Activated T-helper 2 cell treated with anti-CD3 and anti-CD28 coated beads, Interferon-gamma antibody, Interleukin-2, Interleukin-4, amounts not matched to agents 10 μg/mL and 5 μg/mL and 100 μg/mL, durations not matched to agents 14 hours and 24 hours and 36 hours (primary cell): Measurements from ENCODE around the gene ABCA1. TPM values are rescaled to one million over a fixed set of nuclear protein-coding genes. Genes with fewer than 3 reads are reported as not detected.
"Not testable (repeated sequence)": the region's sequence is repeated elsewhere in the genome, so short reads cannot be mapped to it uniquely, and the experiment has no call there.

Experiments used
- DNase-seq: peaks from one replicate; pipeline ENCODE4 v3.0.0; 2021; ENCODE audit warnings: low spot score
- H3K27ac Mint-ChIP-seq: one replicate; pipeline ENCODE4 v1.8.0; 2021; ENCODE audit warnings: mixed read lengths
- H3K27me3 Mint-ChIP-seq: one replicate; pipeline ENCODE4 v1.8.0; 2021; ENCODE audit warnings: low read depth, mixed read lengths
- H3K36me3 Mint-ChIP-seq: one replicate; pipeline ENCODE4 v1.8.0; 2021; ENCODE audit warnings: low read depth, mixed read lengths
- H3K4me1 Mint-ChIP-seq: one replicate; pipeline ENCODE4 v1.8.0; 2021; ENCODE audit warnings: low read depth, mixed read lengths
- H3K4me3 Mint-ChIP-seq: one replicate; pipeline ENCODE4 v1.8.0; 2021; ENCODE audit warnings: low read depth, mild to moderate bottlenecking, moderate library complexity, mixed read lengths
- H3K9me3 Mint-ChIP-seq: one replicate; pipeline ENCODE4 v1.8.0; 2021; ENCODE audit warnings: mixed read lengths
- intact Hi-C: fragments of 100-400 bp; cut with micrococcal nuclease; formaldehyde crosslinking; loops from one replicate; pipeline ENCODE4 v1.15.1; 2023
- total RNA-seq: library from RNA; stranded (reverse); gene quantifications from 2 replicates; pipeline ENCODE4 v1.2.3, GENCODE V29; 2022

ABCA1 gene
- total RNA-seq, 1 donor from 2014 or later, result 0.14 TPM

GRCh38 chr9:104912606-104913005, 15.3 kb downstream of the ABCA1 start:
- H3K27ac Mint-ChIP-seq, result no peak overlapping the region
- H3K9me3 Mint-ChIP-seq, result no peaks in the 10 kb centered on the region
- H3K27me3 Mint-ChIP-seq, result peaks cover 31% of the 10 kb centered on the region
- no peak for DNase-seq
- intact Hi-C loops, result no loop called here
- no peaks in the 10 kb centered on the region for H3K4me1 Mint-ChIP-seq
- no peak overlapping the region for H3K4me3 Mint-ChIP-seq
- H3K36me3 Mint-ChIP-seq, result no peaks in the 10 kb centered on the region

DNA sequence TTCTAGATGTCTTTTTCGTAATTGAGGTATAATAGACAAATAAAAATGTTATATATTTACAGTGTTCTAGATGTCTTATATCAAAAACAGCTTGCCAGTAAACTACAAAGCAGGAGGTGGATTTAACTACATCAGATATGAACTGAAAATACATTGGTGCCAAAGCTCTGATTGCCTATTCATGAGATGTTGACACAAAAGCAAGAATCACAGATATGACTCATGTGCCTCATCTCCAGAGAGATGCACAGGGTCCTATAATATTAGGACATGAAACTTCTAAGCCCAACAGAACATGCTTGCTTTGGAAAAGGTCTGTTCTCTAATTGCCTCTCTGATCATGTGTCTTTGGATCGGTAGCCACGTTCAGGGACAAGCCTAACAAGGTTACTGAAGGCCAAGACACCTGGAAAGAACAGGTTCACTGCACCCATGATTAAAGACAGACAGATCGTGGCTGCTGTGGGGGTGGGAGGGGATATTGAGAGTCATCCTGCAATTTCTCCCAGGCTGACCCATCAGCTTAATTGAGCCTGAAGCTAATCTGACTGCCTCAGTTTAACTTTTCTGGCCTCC, 16.8 kb downstream of the ABCA1 start:
- Mint-ChIP-seq H3K27ac (no peak overlapping the region), H3K27me3 (peaks cover 34% of the 10 kb centered on the region), H3K4me3 (no peak overlapping the region), H3K4me1 (no peaks in the 10 kb centered on the region), H3K9me3 (no peaks in the 10 kb centered on the region), H3K36me3 (no peaks in the 10 kb centered on the region)
- DNase-seq, result no peak
- intact Hi-C loops, result no loop called here

DNA sequence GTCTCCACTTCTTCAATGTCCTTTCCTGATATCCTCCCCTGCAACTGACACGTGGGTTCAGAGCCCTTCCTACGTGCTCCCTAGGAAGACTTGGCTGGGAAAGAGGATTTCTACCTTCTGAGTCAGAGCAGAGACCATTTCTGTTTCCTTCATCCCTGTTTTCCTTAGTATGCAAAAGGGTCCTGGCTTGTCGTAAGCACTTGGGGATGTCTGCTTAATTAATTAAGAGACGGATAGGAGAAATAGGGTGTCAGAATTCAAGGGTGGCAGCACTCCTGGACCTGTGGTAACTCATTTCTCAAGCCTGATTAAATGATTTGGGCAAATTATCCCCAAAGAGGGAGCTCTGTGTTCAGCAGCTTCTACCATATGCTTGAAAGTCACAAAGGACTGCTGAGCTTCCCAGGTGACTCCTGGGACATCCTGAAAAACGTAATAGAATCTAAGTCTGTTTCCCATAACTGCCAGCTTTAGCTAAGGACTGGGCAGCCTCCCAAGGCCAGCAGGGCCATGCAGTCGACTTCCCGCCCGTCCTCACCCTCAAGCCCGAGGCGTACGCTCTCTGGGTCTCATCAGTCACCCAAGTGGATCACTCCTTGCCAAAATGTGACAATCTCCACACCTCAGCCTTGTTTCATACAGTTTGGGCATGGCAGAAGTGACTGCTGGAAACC, 20.5 kb downstream of the ABCA1 start:
- Mint-ChIP-seq H3K4me3 (no peak overlapping the region), H3K27me3 (peaks cover 16% of the 10 kb centered on the region), H3K36me3 (no peaks in the 10 kb centered on the region), H3K9me3 (no peaks in the 10 kb centered on the region), H3K27ac (no peak overlapping the region), H3K4me1 (no peaks in the 10 kb centered on the region)
- no peak for DNase-seq
- intact Hi-C loops, result no loop called here

DNA sequence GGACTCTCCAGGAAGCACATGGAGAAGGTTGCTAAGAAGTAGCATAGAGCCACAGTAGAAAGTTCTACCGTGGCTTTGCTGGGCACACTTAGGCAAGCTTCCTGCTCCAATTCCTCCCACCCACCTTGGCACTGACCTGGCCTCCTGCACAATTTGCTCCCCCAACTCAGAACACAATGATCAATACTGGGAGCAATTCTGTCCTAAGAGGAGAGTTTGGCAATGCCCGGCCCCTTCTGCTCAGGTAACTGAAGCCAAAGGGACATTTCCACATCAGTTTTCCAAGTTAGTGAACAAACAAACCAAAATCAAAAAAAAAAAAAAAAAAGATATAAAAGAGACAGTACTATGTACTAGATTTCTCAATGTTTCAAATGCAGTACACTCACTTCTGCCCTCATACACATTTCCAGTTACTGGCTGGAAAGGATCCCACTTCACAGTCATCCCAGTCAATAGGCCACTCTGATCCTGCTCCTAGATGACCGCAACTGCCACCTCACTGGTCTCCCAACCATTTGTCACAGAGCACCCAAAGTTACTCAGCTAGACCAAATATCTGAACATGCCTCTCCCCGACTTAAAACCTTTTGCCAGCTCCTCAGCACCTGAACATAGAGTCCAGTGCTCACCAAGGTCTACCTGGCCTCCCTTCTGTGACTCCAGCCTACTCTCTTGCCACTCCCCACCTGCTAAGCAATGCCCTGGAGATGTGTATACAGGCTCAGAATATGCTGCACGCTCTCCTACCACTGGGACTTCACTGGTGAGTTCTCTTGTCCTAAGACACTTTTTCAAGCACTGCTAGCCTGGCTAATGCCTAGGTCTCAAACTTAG, 21.3 kb downstream of the ABCA1 start:
- Mint-ChIP-seq H3K36me3 (no peaks in the 10 kb centered on the region), H3K4me3 (no peak overlapping the region), H3K4me1 (no peaks in the 10 kb centered on the region), H3K9me3 (no peaks in the 10 kb centered on the region), H3K27ac (no peak overlapping the region), H3K27me3 (peaks cover 10% of the 10 kb centered on the region)
- intact Hi-C loops, result no loop called here
- DNase-seq, result no peak

- peaks cover 10% of the 10 kb centered on the region for H3K27me3 Mint-ChIP-seq
- no peak overlapping the region for H3K4me3 Mint-ChIP-seq
Measured at GRCh38 chr9:104905931-104906330, 22.0 kb downstream of the ABCA1 start.

GRCh38 chr9:104905153-104905901, 22.6 kb downstream of the ABCA1 start:
- Mint-ChIP-seq H3K9me3 (no peaks in the 10 kb centered on the region), H3K36me3 (no peaks in the 10 kb centered on the region), H3K4me3 (no peak overlapping the region), H3K4me1 (no peaks in the 10 kb centered on the region), H3K27ac (no peak overlapping the region), H3K27me3 (peaks cover 11% of the 10 kb centered on the region)
- no peak for DNase-seq
- intact Hi-C loops, result no loop called here

More at GRCh38 chr9:104905931-104906330, 22.0 kb downstream of the ABCA1 start:
- intact Hi-C loops, result no loop called here
- Mint-ChIP-seq H3K9me3 (no peaks in the 10 kb centered on the region), H3K4me1 (no peaks in the 10 kb centered on the region), H3K27ac (no peak overlapping the region), H3K36me3 (no peaks in the 10 kb centered on the region)
- no peak for DNase-seq

DNA sequence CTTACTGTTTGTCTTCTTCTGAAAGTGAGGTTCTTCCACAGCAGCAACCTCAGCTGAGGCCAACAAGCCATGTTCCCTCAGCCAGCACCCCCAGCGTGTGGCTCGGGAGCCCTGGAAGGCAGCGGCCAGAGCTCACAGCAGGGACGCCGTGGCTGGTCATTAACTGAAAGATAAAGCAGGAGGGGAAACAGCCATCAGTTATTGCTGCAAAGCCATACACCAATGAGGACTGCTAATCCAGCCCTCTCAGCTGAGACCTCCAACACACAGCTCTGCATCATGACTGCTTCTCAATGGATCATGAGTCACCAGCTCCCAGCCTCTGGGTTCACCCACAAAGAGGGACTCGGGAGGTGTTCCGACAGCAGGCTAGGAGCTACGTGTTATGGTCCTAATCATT, 24.3 kb downstream of the ABCA1 start:
- Mint-ChIP-seq H3K27ac (no peak overlapping the region), H3K9me3 (no peaks in the 10 kb centered on the region), H3K36me3 (no peaks in the 10 kb centered on the region), H3K4me3 (no peak overlapping the region), H3K27me3 (peaks cover 7% of the 10 kb centered on the region), H3K4me1 (no peaks in the 10 kb centered on the region)
- DNase-seq, result no peak
- intact Hi-C loops, result no loop called here

DNA sequence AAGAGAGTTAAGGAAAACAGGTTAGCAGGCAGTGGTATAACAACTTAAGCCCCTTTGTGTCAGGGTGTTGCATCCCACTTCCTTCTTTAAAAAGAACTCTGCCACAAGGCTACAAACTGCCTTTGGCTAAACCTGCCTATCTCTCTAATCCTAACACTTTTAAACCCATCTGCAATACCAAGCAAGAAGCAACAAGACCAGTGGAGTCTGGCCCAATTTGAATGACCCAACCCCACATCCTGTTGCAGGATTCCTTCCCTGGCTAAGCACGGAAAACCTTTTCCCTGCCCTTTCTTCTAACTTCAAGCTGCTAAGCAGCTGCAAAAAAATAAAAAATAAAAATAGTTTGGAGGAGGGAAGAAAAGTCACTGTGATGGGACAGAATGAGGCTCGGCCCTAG, 27.1 kb downstream of the ABCA1 start:
- no peak for DNase-seq
- intact Hi-C loops, result no loop called here
- Mint-ChIP-seq H3K4me3 (no peak overlapping the region), H3K27me3 (peaks cover 2% of the 10 kb centered on the region), H3K4me1 (no peaks in the 10 kb centered on the region), H3K36me3 (no peaks in the 10 kb centered on the region), H3K27ac (no peak overlapping the region), H3K9me3 (no peaks in the 10 kb centered on the region)

DNA sequence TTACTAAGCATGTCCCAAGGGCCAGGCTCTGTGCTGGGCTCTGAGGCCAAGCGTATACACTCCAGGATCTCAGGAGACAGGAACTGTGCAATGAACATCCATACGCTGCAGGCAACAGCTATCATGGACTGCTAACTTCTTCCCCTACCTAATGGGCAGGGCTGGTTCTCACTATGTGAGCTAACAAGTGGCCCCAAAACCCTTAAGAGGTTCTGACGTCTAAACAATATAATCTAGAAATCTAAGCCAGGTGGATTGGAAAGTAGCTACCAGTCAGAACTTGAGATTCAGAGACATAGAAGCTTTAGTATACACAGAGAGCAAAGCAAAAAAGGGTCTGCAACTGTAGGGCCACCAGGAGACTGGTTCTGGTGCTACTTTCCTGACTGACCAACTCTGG, 27.6 kb downstream of the ABCA1 start:
- DNase-seq, result no peak
- Mint-ChIP-seq H3K27me3 (peaks cover 2% of the 10 kb centered on the region), H3K9me3 (no peaks in the 10 kb centered on the region), H3K27ac (no peak overlapping the region), H3K36me3 (no peaks in the 10 kb centered on the region), H3K4me3 (no peak overlapping the region), H3K4me1 (no peaks in the 10 kb centered on the region)
- intact Hi-C loops, result no loop called here

DNA sequence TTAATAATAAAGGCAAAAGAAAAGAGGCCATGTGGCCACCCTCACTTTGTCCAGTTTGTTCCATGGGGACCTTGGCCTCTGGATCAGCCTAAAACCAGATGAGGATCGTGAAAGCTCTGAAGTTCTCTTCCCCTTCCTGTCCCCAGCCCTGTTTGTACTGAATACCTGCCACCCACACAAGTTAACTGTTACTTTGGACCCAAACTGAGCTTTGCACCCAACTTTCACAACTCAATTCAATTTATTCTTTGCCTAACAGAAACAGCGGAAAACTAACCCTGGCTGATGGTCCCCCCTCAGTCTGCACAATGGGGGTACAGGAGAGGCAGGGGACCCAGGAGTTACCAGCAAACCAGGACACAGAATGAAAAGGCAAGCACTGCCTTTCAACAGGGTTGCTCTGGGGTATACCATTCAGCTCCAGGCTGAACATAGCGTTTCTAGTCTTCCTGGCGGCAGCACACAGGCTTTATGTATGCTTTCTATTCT, 28.2 kb downstream of the ABCA1 start:
- Mint-ChIP-seq H3K4me1 (no peaks in the 10 kb centered on the region), H3K27me3 (peaks cover 2% of the 10 kb centered on the region), H3K36me3 (no peaks in the 10 kb centered on the region), H3K9me3 (no peaks in the 10 kb centered on the region), H3K4me3 (no peak overlapping the region), H3K27ac (no peak overlapping the region)
- no peak for DNase-seq
- intact Hi-C loops, result no loop called here

DNA sequence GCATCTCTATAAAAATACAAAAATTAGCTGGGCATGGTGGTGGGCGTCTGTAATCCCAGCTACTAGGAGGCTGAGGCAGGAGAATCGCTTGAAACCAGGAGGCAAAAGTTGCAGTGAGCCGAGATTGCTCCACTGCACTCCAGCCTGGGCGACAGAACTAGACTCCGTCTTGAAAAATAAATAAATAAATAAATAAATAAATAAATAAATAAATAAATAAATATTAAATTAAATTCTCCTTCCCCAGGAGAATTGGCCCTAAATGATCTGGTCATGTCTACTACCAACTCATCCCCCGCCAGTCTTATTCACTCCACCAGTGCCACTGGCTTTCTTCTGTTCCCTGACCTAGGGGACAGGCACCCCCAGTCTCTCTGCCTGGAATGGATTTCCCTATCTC, 29.6 kb downstream of the ABCA1 start:
- DNase-seq, H3K4me1 Mint-ChIP-seq, H3K4me3 Mint-ChIP-seq, intact Hi-C loops, H3K9me3 Mint-ChIP-seq, H3K27ac Mint-ChIP-seq, H3K27me3 Mint-ChIP-seq, H3K36me3 Mint-ChIP-seq: not testable (repeated sequence)

DNA sequence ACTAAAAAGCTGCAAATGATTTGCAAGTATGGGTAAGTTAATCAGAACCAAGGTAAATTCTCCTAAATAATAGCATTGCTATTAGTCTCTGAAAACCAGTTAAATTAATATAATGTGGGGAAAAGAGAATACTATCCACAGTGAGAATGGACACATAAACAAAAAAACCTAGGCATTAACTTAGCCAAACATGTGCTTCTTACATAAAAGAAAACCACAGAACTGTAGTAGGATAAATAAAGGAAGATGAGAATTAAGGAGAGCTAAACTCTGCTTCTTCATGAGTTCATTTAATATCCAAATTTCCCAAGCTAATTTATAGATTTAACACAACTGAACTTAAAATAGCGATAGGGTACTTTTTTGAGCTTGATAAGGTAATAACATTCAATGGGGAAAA, 31.8 kb downstream of the ABCA1 start:
- Mint-ChIP-seq H3K36me3 (no peaks in the 10 kb centered on the region), H3K4me3 (no peak overlapping the region), H3K27me3 (peaks cover 2% of the 10 kb centered on the region), H3K4me1 (no peaks in the 10 kb centered on the region), H3K27ac (no peak overlapping the region), H3K9me3 (no peaks in the 10 kb centered on the region)
- DNase-seq, result no peak
- intact Hi-C loops, result no loop called here
